Progenitor cell of endocrine pancreas (in vitro differentiated cells): Measurements from ENCODE around the gene TRIM37. TPM values are rescaled to one million over a fixed set of nuclear protein-coding genes. Genes with fewer than 3 reads are reported as not detected.

ENCODE experiments used
- DNase-seq: peaks from one replicate; pipeline ENCODE4 v3.0.0; 2021; ENCODE audit warnings: low spot score; ENCODE audit not compliant: unreplicated experiment
- H3K27ac Mint-ChIP-seq: 2 replicates; pipeline ENCODE4 v1.8.0; 2021; ENCODE audit warnings: mild to moderate bottlenecking, moderate library complexity, mixed read lengths
- H3K27me3 Mint-ChIP-seq: 2 replicates; pipeline ENCODE4 v1.8.0; 2021; ENCODE audit warnings: mixed read lengths
- H3K36me3 Mint-ChIP-seq: 2 replicates; pipeline ENCODE4 v1.8.0; 2022; ENCODE audit warnings: mixed read lengths; ENCODE audit not compliant: insufficient read depth
- H3K4me1 Mint-ChIP-seq: 2 replicates; pipeline ENCODE4 v1.8.0; 2021; ENCODE audit warnings: low read depth, mixed read lengths
- H3K4me3 Mint-ChIP-seq: 2 replicates; pipeline ENCODE4 v1.8.0; 2021; ENCODE audit warnings: low read depth, mild to moderate bottlenecking, moderate library complexity, mixed read lengths
- H3K9me3 Mint-ChIP-seq: 2 replicates; pipeline ENCODE4 v1.8.0; 2021; ENCODE audit warnings: low read depth, mixed read lengths
- CTCF ChIP-seq: fragments of 200-600 bp; sonication (generic); IDR thresholded peaks from one replicate; pipeline ENCODE4 v1.5.0; 2021; ENCODE audit warnings: antibody characterized with exemption, mild to moderate bottlenecking; ENCODE audit not compliant: unreplicated experiment
- total RNA-seq: library from RNA; stranded (reverse); gene quantifications from 2 replicates; pipeline ENCODE4 v1.2.1, GENCODE V29; 2021

Gene TRIM37
- total RNA-seq, 1 donor from 2014 or later, result 25.9 TPM

GRCh38 chr17:59038734-59039133, 67.9 kb downstream of the TRIM37 start:
- H3K9me3 Mint-ChIP-seq, result no peaks in the 10 kb centered on the region
- peaks cover 14% of the 10 kb centered on the region for H3K36me3 Mint-ChIP-seq
- H3K27ac Mint-ChIP-seq, result peak overlapping the region; percentile 13
- TF ChIP-seq CTCF, result no peak
- H3K4me1 Mint-ChIP-seq, result peaks cover 3% of the 10 kb centered on the region
- DNase-seq, result no peak
- no peaks in the 10 kb centered on the region for H3K27me3 Mint-ChIP-seq
- no peak overlapping the region for H3K4me3 Mint-ChIP-seq

GRCh38 chr17:59037960-59038359, 68.7 kb downstream of the TRIM37 start:
- no peak for DNase-seq
- no peak for TF ChIP-seq CTCF
- H3K4me1 Mint-ChIP-seq, result peaks cover 3% of the 10 kb centered on the region
- H3K27ac Mint-ChIP-seq, result no peak overlapping the region
- H3K9me3 Mint-ChIP-seq, result no peaks in the 10 kb centered on the region
- peaks cover 13% of the 10 kb centered on the region for H3K36me3 Mint-ChIP-seq
- no peak overlapping the region for H3K4me3 Mint-ChIP-seq
- no peaks in the 10 kb centered on the region for H3K27me3 Mint-ChIP-seq

DNA sequence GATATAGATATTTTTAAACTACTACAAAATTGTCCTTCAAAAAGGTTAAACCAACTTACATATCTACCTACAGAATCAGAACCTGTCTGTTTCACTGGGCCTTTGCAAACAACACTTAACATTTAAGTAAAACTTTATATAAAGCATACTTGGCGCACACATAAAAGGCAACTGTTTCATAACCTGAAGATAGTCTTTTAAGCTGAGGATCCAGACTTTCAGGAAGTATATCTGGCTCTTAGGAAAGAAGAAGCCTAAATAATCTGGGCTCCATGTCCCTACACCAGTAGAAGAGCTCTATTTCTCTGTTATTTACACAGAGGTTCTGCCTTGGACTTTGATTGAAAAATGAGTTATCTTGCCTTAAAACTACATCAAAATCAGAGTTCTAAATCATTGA, 75.9 kb downstream of the TRIM37 start:
- Mint-ChIP-seq H3K4me3 (no peak overlapping the region), H3K9me3 (no peaks in the 10 kb centered on the region), H3K36me3 (peaks cover 5% of the 10 kb centered on the region), H3K27ac (no peak overlapping the region), H3K4me1 (peaks cover 4% of the 10 kb centered on the region), H3K27me3 (no peaks in the 10 kb centered on the region)
- TF ChIP-seq CTCF, result no peak
- no peak for DNase-seq

DNA sequence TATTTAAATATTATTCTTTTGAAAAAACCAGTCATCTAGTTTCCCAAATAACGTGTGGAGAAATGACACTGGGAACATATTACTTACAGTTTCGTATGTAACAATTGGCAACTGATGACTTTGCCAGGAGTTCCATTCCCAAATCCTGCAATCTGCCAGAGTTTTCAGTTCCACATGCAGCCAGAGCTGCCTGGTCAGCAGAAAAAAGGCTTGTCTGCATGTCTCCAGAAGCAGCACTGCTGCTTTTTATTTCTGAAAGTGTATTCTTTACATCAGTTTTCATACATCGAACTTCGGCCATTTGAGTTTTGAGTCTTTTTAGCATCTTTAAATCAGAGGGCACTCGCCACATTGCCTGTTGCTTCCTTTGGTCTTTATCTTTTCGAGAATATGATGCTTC, 78.4 kb downstream of the TRIM37 start:
- Mint-ChIP-seq H3K27ac (no peak overlapping the region), H3K27me3 (no peaks in the 10 kb centered on the region), H3K9me3 (no peaks in the 10 kb centered on the region), H3K4me1 (peaks cover 4% of the 10 kb centered on the region), H3K36me3 (peaks cover 5% of the 10 kb centered on the region), H3K4me3 (no peak overlapping the region)
- TF ChIP-seq CTCF, result no peak
- DNase-seq, result no peak

DNA sequence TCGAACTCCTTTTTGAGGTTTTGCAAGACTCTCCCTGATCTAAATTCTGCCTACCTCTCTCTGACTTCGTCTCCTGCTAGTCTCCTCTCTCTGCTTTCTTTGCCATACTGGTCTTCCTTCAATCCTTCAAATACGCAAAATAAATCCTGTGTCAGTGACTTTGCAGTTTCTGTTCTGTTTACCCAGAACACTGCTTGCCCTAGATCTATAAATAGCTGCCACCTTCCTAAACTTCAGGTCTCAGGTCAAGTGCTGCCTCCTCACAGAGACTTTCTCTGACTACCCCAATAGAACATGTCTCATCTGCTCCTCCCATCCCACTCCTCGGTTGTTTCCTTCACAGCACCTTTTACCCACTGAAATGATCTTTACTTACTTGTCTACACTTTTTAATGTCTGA, 78.9 kb downstream of the TRIM37 start:
- TF ChIP-seq CTCF, result no peak
- H3K36me3 Mint-ChIP-seq, result peaks cover 5% of the 10 kb centered on the region
- no peak for DNase-seq
- H3K27me3 Mint-ChIP-seq, result no peaks in the 10 kb centered on the region
- H3K9me3 Mint-ChIP-seq, result no peaks in the 10 kb centered on the region
- H3K4me1 Mint-ChIP-seq, result peaks cover 4% of the 10 kb centered on the region
- no peak overlapping the region for H3K4me3 Mint-ChIP-seq
- peak overlapping the region; percentile 10 for H3K27ac Mint-ChIP-seq
